Keratinocyte (primary cell): ENCODE results near the gene SYK. TPM values are rescaled to one million over a fixed set of nuclear protein-coding genes. Genes with fewer than 3 reads are reported as not detected.

Experiments used
- DNase-seq: peaks from one replicate; pipeline ENCODE4 v3.0.0-alpha.2; 2011; ENCODE audit warnings: low read depth, missing footprints, low spot score
- FAIRE-seq: peaks from 2 replicates; lab custom pipeline; 2011; peaks lifted over from hg19 to GRCh38; lab: Jason Lieb, UNC
- H2AFZ ChIP-seq: 2 replicates; pipeline ENCODE4 v1.6.0; 2012; ENCODE audit warnings: low read length, control low read depth, inconsistent platforms; ENCODE audit not compliant: control insufficient read depth
- H3K27ac ChIP-seq: 2 replicates; pipeline ENCODE4 v1.5.1; 2011; ENCODE audit warnings: low read length; ENCODE audit not compliant: control insufficient read depth, insufficient read depth
- H3K27me3 ChIP-seq: 3 replicates; pipeline ENCODE4 v1.6.0; 2011; ENCODE audit warnings: low read length; ENCODE audit not compliant: control insufficient read depth, insufficient read depth; ENCODE audit errors: extremely low read depth
- H3K36me3 ChIP-seq, 2 experiments: 2 replicates in 1 of 2; 3 replicates in 1 of 2; pipeline ENCODE4 v1.5.1; 2011; ENCODE audit warnings: low read length in 2 of 2, mild to moderate bottlenecking in 1 of 2; ENCODE audit not compliant: control insufficient read depth in 2 of 2, insufficient read depth in 2 of 2; ENCODE audit errors: extremely low read depth in 1 of 2
- H3K4me1 ChIP-seq: 3 replicates; pipeline ENCODE4 v1.5.1; 2011; ENCODE audit warnings: low read length; ENCODE audit not compliant: control insufficient read depth, insufficient read depth; ENCODE audit errors: extremely low read depth
- H3K4me2 ChIP-seq: 3 replicates; pipeline ENCODE4 v1.6.0; 2011; ENCODE audit warnings: low read depth, low read length; ENCODE audit not compliant: control insufficient read depth, insufficient read depth; ENCODE audit errors: extremely low read depth
- H3K4me3 ChIP-seq, 3 experiments: fragments of 200-600 bp in 1 of 3; sonication (generic) in 1 of 3; 2 replicates in 2 of 3; 3 replicates in 1 of 3; pipeline ENCODE4 v1.5.1; 2011 to 2016; ENCODE audit warnings: low read length in 3 of 3, mild to moderate bottlenecking in 3 of 3, control low read depth in 2 of 3, inconsistent platforms in 1 of 3, low read depth in 1 of 3, mixed read lengths in 1 of 3, mixed run types in 1 of 3, moderate library complexity in 1 of 3; ENCODE audit not compliant: control insufficient read depth in 2 of 3, insufficient read depth in 2 of 3; ENCODE audit errors: extremely low read depth in 1 of 3
- H3K79me2 ChIP-seq: 2 replicates; pipeline ENCODE4 v1.6.0; 2012; ENCODE audit warnings: low read length; ENCODE audit not compliant: control insufficient read depth, insufficient read depth
- H3K9ac ChIP-seq: 3 replicates; pipeline ENCODE4 v1.6.0; 2011; ENCODE audit warnings: low read length; ENCODE audit not compliant: control insufficient read depth, insufficient read depth; ENCODE audit errors: extremely low read depth
- H3K9me1 ChIP-seq: 3 replicates; pipeline ENCODE4 v1.6.0; 2011; ENCODE audit warnings: low read length; ENCODE audit not compliant: control insufficient read depth, insufficient read depth; ENCODE audit errors: extremely low read depth
- H3K9me3 ChIP-seq: 2 replicates; pipeline ENCODE4 v1.5.1; 2012; ENCODE audit warnings: low read depth, low read length; ENCODE audit not compliant: control insufficient read depth
- H4K20me1 ChIP-seq: 3 replicates; pipeline ENCODE4 v1.6.0; 2011; ENCODE audit warnings: low read length; ENCODE audit not compliant: control insufficient read depth, insufficient read depth; ENCODE audit errors: extremely low read depth
- CTCF ChIP-seq, 3 experiments: IDR thresholded peaks in 1 of 3; conservative IDR thresholded peaks in 1 of 3; optimal IDR thresholded peaks in 1 of 3; 2 replicates in 2 of 3; 3 replicates in 1 of 3; pipeline versions ENCODE3 to v1.5.1; 2011; ENCODE audit warnings: low read length in 3 of 3, mild to moderate bottlenecking in 3 of 3, moderate library complexity in 2 of 3, control low read depth in 1 of 3, inconsistent platforms in 1 of 3; ENCODE audit not compliant: insufficient read depth in 2 of 3; ENCODE audit errors: extremely low read depth in 1 of 3
- EZH2 ChIP-seq: IDR thresholded peaks from one replicate; pipeline ENCODE4 v1.6.1; 2012; ENCODE audit warnings: inconsistent platforms, mild to moderate bottlenecking, low read length, moderate library complexity
- dilution Hi-C: fragments of 300-500 bp; cut with MboI; formaldehyde crosslinking; loops from one replicate; pipeline ENCODE4 v1.7.0; 2020; ENCODE audit warnings: low sequenced_read_pairs; ENCODE audit not compliant: extremely low pct_ligation_motif_present
- polyA plus RNA-seq, 5 experiments: library from polyadenylated mRNA; depleted of rRNA in 3 of 5; stranded (reverse) in 3 of 5; stranded (forward) in 1 of 5; unstranded in 1 of 5; fragments of >200 nt; gene quantifications; 1 replicate in 1 of 5; 2 replicates in 3 of 5; 3 replicates in 1 of 5; pipeline versions ENCODE4 v1.2.1 to v1.2.3, GENCODE V29; 2011 to 2012; ENCODE audit warnings: missing spikeins in 2 of 5, low read depth in 1 of 5, low replicate concordance in 1 of 5

SYK gene
- polyA plus RNA-seq, 1 donor (not counting 4 experiments of a cell fraction or from before 2014, with no cell fraction given), result 2.0 TPM

- Histone ChIP-seq H3K79me2 (no peaks in the 10 kb centered on the region), H3K4me2 (no peak overlapping the region), H3K9ac (no peak overlapping the region), H3K27ac (no peak overlapping the region), H3K9me1 (no peaks in the 10 kb centered on the region), H3K36me3 (peaks cover 0 to 3% of the 10 kb centered on the region in 2 experiments), H3K4me3 (no peak overlapping the region), H3K27me3 (no peaks in the 10 kb centered on the region), H3K9me3 (peaks cover 3% of the 10 kb centered on the region), H2AFZ (no peak overlapping the region), H4K20me1 (no peaks in the 10 kb centered on the region), H3K4me1 (no peaks in the 10 kb centered on the region)
- FAIRE-seq, result no peak
- dilution Hi-C loops, result no loop called here
- TF ChIP-seq CTCF (optimal IDR thresholded peaks at IDR 0.05 in 1 of 3, IDR thresholded peaks at IDR 0.05 in 1 of 3, conservative IDR thresholded peaks at IDR 0.05 in 1 of 3; ENCODE audit: extremely low read depth in 1 of 3, insufficient read depth in 2 of 3, low read length in 3 of 3), result no peak
- no peak for TF ChIP-seq EZH2
- DNase-seq, result no peak
Measured at GRCh38 chr9:90844326-90844725, 42.7 kb downstream of the SYK start.

GRCh38 chr9:90846770-90847419 lies 45.3 kb downstream of the SYK start:
- no peak for TF ChIP-seq CTCF (optimal IDR thresholded peaks at IDR 0.05 in 1 of 3, IDR thresholded peaks at IDR 0.05 in 1 of 3, conservative IDR thresholded peaks at IDR 0.05 in 1 of 3; ENCODE audit: extremely low read depth in 1 of 3, insufficient read depth in 2 of 3, low read length in 3 of 3)
- no peak for TF ChIP-seq EZH2
- H3K36me3 ChIP-seq, result peaks cover 0 to 3% of the 10 kb centered on the region in 2 experiments
- no peak for FAIRE-seq

More at GRCh38 chr9:90846770-90847419, 45.3 kb downstream of the SYK start:
- DNase-seq, result no peak
- no peak overlapping the region for H3K4me3 ChIP-seq
- no peaks in the 10 kb centered on the region for H4K20me1 ChIP-seq
- H3K9me1 ChIP-seq, result no peaks in the 10 kb centered on the region
- H3K9me3 ChIP-seq, result no peaks in the 10 kb centered on the region
- H3K4me1 ChIP-seq, result no peaks in the 10 kb centered on the region
- H3K27me3 ChIP-seq, result no peaks in the 10 kb centered on the region
- H3K9ac ChIP-seq, result no peak overlapping the region
- H2AFZ ChIP-seq, result no peak overlapping the region
- no peak overlapping the region for H3K27ac ChIP-seq
- dilution Hi-C loops, result no loop called here
- H3K4me2 ChIP-seq, result no peak overlapping the region
- H3K79me2 ChIP-seq, result no peaks in the 10 kb centered on the region
